GM23338 (cell line): ENCODE measurements around the gene LEFTY1. TPM values are rescaled to one million over a fixed set of nuclear protein-coding genes. Genes with fewer than 3 reads are reported as not detected.

Experiments
- EZH2 ChIP-seq: fragments of 200-600 bp; sonication (generic); IDR thresholded peaks from one replicate; pipeline ENCODE4 v1.8.0; 2017; ENCODE audit warnings: antibody characterized with exemption, mild to moderate bottlenecking, low read depth; ENCODE audit not compliant: unreplicated experiment
- EZH2phosphoT487 ChIP-seq: fragments of 200-600 bp; sonication (generic); IDR thresholded peaks from one replicate; pipeline ENCODE4 v1.8.1; 2018; ENCODE audit warnings: antibody characterized with exemption; ENCODE audit not compliant: unreplicated experiment
- NANOG ChIP-seq: IDR thresholded peaks from 2 replicates; pipeline ENCODE4 v1.6.1; 2016; ENCODE audit warnings: antibody characterized with exemption, borderline replicate concordance
- REST ChIP-seq: IDR thresholded peaks from one replicate; pipeline ENCODE4 v1.6.1; 2018; ENCODE audit warnings: antibody characterized with exemption; ENCODE audit not compliant: unreplicated experiment
- ZNF114 ChIP-seq: fragments of 250-450 bp; sonication (Bioruptor Pico); IDR thresholded peaks from 2 replicates; pipeline ENCODE4 v1.5.0; 2020; ENCODE audit warnings: mild to moderate bottlenecking, moderate library complexity
- ZNF331 ChIP-seq: fragments of 250-450 bp; sonication (Bioruptor Pico); IDR thresholded peaks from 2 replicates; pipeline ENCODE4 v1.5.0; 2020; ENCODE audit warnings: low read depth, mild to moderate bottlenecking, moderate library complexity
- polyA plus RNA-seq: library from polyadenylated mRNA; unstranded; fragments of >200 nt; fragmentation: Nextera tagmentation; extraction: Ambion mirVana; gene quantifications from 2 replicates; pipeline ENCODE4 v1.2.1, GENCODE V29; 2016
- total RNA-seq: library from RNA; depleted of rRNA; stranded (reverse); fragments of >200 nt; shearing (Covaris generic); gene quantifications from 2 replicates; pipeline ENCODE4 v1.2.3, GENCODE V29; 2014
- TF ChIP-seq, protein P1 (sequence below): fragments of 250-450 bp; sonication (Bioruptor Pico); IDR thresholded peaks from 2 replicates; pipeline ENCODE4 v1.5.0; 2020; ENCODE audit warnings: mild to moderate bottlenecking, moderate library complexity

The LEFTY1 gene
- total and polyA plus RNA-seq, 2 experiments from 2014 or later: 27.5 to 65.4 TPM

- TF ChIP-seq, protein P1, sequence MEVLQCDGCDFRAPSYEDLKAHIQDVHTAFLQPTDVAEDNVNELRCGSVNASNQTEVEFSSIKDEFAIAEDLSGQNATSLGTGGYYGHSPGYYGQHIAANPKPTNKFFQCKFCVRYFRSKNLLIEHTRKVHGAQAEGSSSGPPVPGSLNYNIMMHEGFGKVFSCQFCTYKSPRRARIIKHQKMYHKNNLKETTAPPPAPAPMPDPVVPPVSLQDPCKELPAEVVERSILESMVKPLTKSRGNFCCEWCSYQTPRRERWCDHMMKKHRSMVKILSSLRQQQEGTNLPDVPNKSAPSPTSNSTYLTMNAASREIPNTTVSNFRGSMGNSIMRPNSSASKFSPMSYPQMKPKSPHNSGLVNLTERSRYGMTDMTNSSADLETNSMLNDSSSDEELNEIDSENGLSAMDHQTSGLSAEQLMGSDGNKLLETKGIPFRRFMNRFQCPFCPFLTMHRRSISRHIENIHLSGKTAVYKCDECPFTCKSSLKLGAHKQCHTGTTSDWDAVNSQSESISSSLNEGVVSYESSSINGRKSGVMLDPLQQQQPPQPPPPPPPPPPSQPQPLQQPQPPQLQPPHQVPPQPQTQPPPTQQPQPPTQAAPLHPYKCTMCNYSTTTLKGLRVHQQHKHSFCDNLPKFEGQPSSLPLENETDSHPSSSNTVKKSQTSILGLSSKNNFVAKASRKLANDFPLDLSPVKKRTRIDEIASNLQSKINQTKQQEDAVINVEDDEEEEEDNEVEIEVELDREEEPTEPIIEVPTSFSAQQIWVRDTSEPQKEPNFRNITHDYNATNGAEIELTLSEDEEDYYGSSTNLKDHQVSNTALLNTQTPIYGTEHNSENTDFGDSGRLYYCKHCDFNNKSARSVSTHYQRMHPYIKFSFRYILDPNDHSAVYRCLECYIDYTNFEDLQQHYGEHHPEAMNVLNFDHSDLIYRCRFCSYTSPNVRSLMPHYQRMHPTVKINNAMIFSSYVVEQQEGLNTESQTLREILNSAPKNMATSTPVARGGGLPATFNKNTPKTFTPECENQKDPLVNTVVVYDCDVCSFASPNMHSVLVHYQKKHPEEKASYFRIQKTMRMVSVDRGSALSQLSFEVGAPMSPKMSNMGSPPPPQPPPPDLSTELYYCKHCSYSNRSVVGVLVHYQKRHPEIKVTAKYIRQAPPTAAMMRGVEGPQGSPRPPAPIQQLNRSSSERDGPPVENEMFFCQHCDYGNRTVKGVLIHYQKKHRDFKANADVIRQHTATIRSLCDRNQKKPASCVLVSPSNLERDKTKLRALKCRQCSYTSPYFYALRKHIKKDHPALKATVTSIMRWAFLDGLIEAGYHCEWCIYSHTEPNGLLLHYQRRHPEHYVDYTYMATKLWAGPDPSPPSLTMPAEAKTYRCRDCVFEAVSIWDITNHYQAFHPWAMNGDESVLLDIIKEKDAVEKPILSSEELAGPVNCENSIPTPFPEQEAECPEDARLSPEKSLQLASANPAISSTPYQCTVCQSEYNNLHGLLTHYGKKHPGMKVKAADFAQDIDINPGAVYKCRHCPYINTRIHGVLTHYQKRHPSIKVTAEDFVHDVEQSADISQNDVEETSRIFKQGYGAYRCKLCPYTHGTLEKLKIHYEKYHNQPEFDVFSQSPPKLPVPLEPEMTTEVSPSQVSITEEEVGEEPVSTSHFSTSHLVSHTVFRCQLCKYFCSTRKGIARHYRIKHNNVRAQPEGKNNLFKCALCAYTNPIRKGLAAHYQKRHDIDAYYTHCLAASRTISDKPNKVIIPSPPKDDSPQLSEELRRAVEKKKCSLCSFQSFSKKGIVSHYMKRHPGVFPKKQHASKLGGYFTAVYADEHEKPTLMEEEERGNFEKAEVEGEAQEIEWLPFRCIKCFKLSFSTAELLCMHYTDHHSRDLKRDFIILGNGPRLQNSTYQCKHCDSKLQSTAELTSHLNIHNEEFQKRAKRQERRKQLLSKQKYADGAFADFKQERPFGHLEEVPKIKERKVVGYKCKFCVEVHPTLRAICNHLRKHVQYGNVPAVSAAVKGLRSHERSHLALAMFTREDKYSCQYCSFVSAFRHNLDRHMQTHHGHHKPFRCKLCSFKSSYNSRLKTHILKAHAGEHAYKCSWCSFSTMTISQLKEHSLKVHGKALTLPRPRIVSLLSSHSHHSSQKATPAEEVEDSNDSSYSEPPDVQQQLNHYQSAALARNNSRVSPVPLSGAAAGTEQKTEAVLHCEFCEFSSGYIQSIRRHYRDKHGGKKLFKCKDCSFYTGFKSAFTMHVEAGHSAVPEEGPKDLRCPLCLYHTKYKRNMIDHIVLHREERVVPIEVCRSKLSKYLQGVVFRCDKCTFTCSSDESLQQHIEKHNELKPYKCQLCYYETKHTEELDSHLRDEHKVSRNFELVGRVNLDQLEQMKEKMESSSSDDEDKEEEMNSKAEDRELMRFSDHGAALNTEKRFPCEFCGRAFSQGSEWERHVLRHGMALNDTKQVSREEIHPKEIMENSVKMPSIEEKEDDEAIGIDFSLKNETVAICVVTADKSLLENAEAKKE (CRISPR knock-in tag): no peak
- no peak for TF ChIP-seq REST
- TF ChIP-seq ZNF114 (CRISPR knock-in tag): no peak
- TF ChIP-seq NANOG: no peak
- no peak for TF ChIP-seq EZH2phosphoT487
- no peak for TF ChIP-seq ZNF331 (CRISPR knock-in tag)
- TF ChIP-seq EZH2: no peak
These were observed 8.7 kb downstream of the LEFTY1 start (continued) for GRCh38 chr1:225880222-225880588.
